Measurements from ENCODE around the gene ARG2.
"Not testable (repeated sequence)": the region's sequence is repeated elsewhere in the genome, so short reads cannot be mapped to it uniquely, and the experiment has no call there.

The ARG2 gene

GRCh38 chr14:67589204-67589770, 30.4 kb upstream of the ARG2 start:
- DNase-seq = no peak

GRCh38 chr14:67593650-67594049, 26.1 kb upstream of the ARG2 start:
- not testable (repeated sequence) for DNase-seq

- DNase-seq = no peak
These were observed 24.3 kb upstream of the ARG2 start for GRCh38 chr14:67595392-67595791.

- peak; percentile 87 for DNase-seq
These were observed 19.8 kb upstream of the ARG2 start, which contains the start of gene PIGH for GRCh38 chr14:67599698-67600561. Gene PIGH, minus strand, starts transcription at chr14:67600268. Its CDS starts 65 bp downstream, at chr14:67600203.

GRCh38 chr14:67600562-67600974, 19.2 kb upstream of the ARG2 start:
- not testable (repeated sequence) for DNase-seq

- no peak for DNase-seq
These were observed 17.6 kb upstream of the ARG2 start for GRCh38 chr14:67602076-67602475.

GRCh38 chr14:67602995-67603545, 16.6 kb upstream of the ARG2 start:
- no peak for DNase-seq

- DNase-seq = no peak
These were observed 12.1 kb upstream of the ARG2 start for GRCh38 chr14:67607646-67608045.

GRCh38 chr14:67609642-67610310, 9.9 kb upstream of the ARG2 start:
- DNase-seq = no peak

- DNase-seq = no peak
These were observed 9.2 kb upstream of the ARG2 start for GRCh38 chr14:67610491-67610890.

- peak; percentile 61 for DNase-seq
These were observed 1.1 kb upstream of the ARG2 start for GRCh38 chr14:67618617-67619063.

GRCh38 chr14:67620217-67620785, 581 bp downstream of the ARG2 start:
- DNase-seq = peak; percentile 25

GRCh38 chr14:67622675-67623074, 3.0 kb downstream of the ARG2 start:
- DNase-seq = no peak

- no peak for DNase-seq
These were observed 3.4 kb downstream of the ARG2 start for GRCh38 chr14:67623114-67623513.

- not testable (repeated sequence) for DNase-seq
These were observed 6.4 kb downstream of the ARG2 start for GRCh38 chr14:67626131-67626530.

GRCh38 chr14:67627519-67627918, 7.8 kb downstream of the ARG2 start:
- DNase-seq = no peak

- DNase-seq = no peak
These were observed 10.5 kb downstream of the ARG2 start for GRCh38 chr14:67630186-67630585.

- no peak for DNase-seq
These were observed 11.2 kb downstream of the ARG2 start for GRCh38 chr14:67630938-67631337.

GRCh38 chr14:67633451-67634147, 13.9 kb downstream of the ARG2 start:
- DNase-seq = no peak

GRCh38 chr14:67636361-67636919, 16.7 kb downstream of the ARG2 start:
- DNase-seq = peak; percentile 35

- DNase-seq = no peak
These were observed 18.9 kb downstream of the ARG2 start for GRCh38 chr14:67638642-67639041.

- no peak for DNase-seq
These were observed 21.8 kb downstream of the ARG2 start for GRCh38 chr14:67641480-67641879.
